Right lobe of liver (tissue), 6 donors: Measurements from ENCODE around the gene ZNRD2. TPM values are rescaled to one million over a fixed set of nuclear protein-coding genes. Genes with fewer than 3 reads are reported as not detected.

ENCODE experiments used
- ATAC-seq, 4 donors: fragments of 200-7000 bp; cut with Tn5 transposase; one replicate each; pipeline ENCODE4 v1.9.1; 2020; ENCODE audit warnings: mild to moderate bottlenecking in 4 of 4, moderate library complexity in 4 of 4
- DNase-seq, 3 donors: peaks; one replicate each; pipeline ENCODE4 v3.0.0-alpha.2; 2020
- H3K27ac ChIP-seq, 3 donors: fragments of 200-600 bp; one replicate each; pipeline ENCODE4 v1.8.0; 2022
- H3K27me3 ChIP-seq, 2 donors: fragments of 200-600 bp; one replicate each; pipeline ENCODE4 v1.8.0; 2022
- H3K36me3 ChIP-seq, 4 donors: fragments of 200-600 bp; sonication (generic) in 1 of 4; one replicate each; pipeline versions ENCODE4 v1.5.1 to v1.8.0; 2017 to 2022; ENCODE audit warnings: control low read depth in 1 of 4
- H3K4me1 ChIP-seq, 4 donors: fragments of 200-600 bp; sonication (generic) in 1 of 4; one replicate each; pipeline versions ENCODE4 v1.5.1 to v1.8.0; 2017 to 2022; ENCODE audit warnings: control low read depth in 1 of 4
- H3K4me3 ChIP-seq, 3 donors: fragments of 200-600 bp; one replicate each; pipeline ENCODE4 v1.8.0; 2022
- H3K9me3 ChIP-seq, 4 donors: fragments of 200-600 bp; sonication (generic) in 1 of 4; one replicate each; pipeline versions ENCODE4 v1.5.1 to v1.8.0; 2017 to 2022; ENCODE audit warnings: control low read depth in 1 of 4
- CTCF ChIP-seq, 4 donors: fragments of 200-600 bp in 3 of 4; fragments of 450-650 bp in 1 of 4; IDR thresholded peaks; one replicate each; pipeline versions ENCODE4 v1.5.1 to v1.8.0; 2016 to 2022; ENCODE audit warnings: antibody characterized with exemption in 4 of 4, mild to moderate bottlenecking in 2 of 4
- POLR2A ChIP-seq: fragments of 450-650 bp; IDR thresholded peaks from one replicate; pipeline ENCODE4 v1.6.1; 2017; ENCODE audit warnings: antibody characterized with exemption, mild to moderate bottlenecking
- whole genome bisulfite sequencing: methylation state at CpG from one replicate; pipeline ENCODE4 v1.1.6; 2018; ENCODE audit warnings: low coverage, low lambda C conversion rate; ENCODE audit not compliant: insufficient coverage; ENCODE audit errors: missing lambda C conversion rate; 5-methylcytosine and 5-hydroxymethylcytosine counted together
- intact Hi-C, 2 donors: fragments of 100-400 bp; cut with DNase I; formaldehyde crosslinking; loops; one replicate each; pipeline versions ENCODE4 v1.11.2 to v1.14.1; 2022
- total RNA-seq, 6 experiments: library from RNA; depleted of rRNA in 2 of 6; stranded (reverse); fragments of >200 nt in 2 of 6; fragmentation: NEBNext Ultra II Directional in 3 of 6; extraction: Animal tissue kit (Norgen Biotek cat#: 25700) in 3 of 6; gene quantifications; one replicate each; pipeline versions ENCODE4 v1.1.0 to v1.2.4, GENCODE V29; 2016 to 2023
- donor health status: DM: no; HTN: yes; CAD: no.
- donor health status: DM: no; HTN: no; CAD: no.
- donor health status: DM: no; HTN: no; CAD: no.
- donor health status: DM: no; HTN: yes; CAD: no.
- donor health status: DM: no; HTN: yes; CAD: no.

ZNRD2 gene
- total RNA-seq, 6 experiments from 2014 or later, result 11.6 to 43.2 (median 16.5) TPM

GRCh38 chr11:65547446-65548125 lies 22.7 kb upstream of the ZNRD2 start:
- WGBS, result 60% methylated on average over 5 of the region's 52 CpGs
- no peak for ATAC-seq
- Histone ChIP-seq H3K27ac (no peak overlapping the region), H3K4me3 (no peak overlapping the region), H3K27me3 (no peaks in the 10 kb centered on the region), H3K4me1 (peaks cover 0 to 29% (median 9%) of the 10 kb centered on the region in 4 donors), H3K9me3 (no peaks in the 10 kb centered on the region), H3K36me3 (no peaks in the 10 kb centered on the region)
- intact Hi-C loops, result no loop called here
- TF ChIP-seq CTCF (IDR thresholded peaks at IDR 0.05), result no peak
- TF ChIP-seq POLR2A, result no peak
- no peak for DNase-seq

GRCh38 chr11:65548395-65548794 lies 21.9 kb upstream of the ZNRD2 start:
- DNase-seq, result no peak
- H3K36me3 ChIP-seq, result no peaks in the 10 kb centered on the region
- TF ChIP-seq POLR2A (no peak), CTCF (IDR thresholded peaks at IDR 0.05) (no peak)
- H3K4me1 ChIP-seq, result peaks cover 0 to 32% (median 9%) of the 10 kb centered on the region in 4 donors
- H3K27ac ChIP-seq, result no peak overlapping the region
- WGBS, result 95% methylated on average over 3 of the region's 3 CpGs
- ATAC-seq, result no peak
- H3K9me3 ChIP-seq, result no peaks in the 10 kb centered on the region
- no peak overlapping the region for H3K4me3 ChIP-seq
- H3K27me3 ChIP-seq, result no peaks in the 10 kb centered on the region
- intact Hi-C loops, result no loop called here

- no peaks in the 10 kb centered on the region for H3K36me3 ChIP-seq
- WGBS, result 100% methylated on average over 3 of the region's 3 CpGs
These were observed 21.2 kb upstream of the ZNRD2 start for GRCh38 chr11:65549096-65549495.

GRCh38 chr11:65551572-65552387 lies 18.5 kb upstream of the ZNRD2 start:
- DNase-seq (peak; percentile 78 to 85 (median 80)), ATAC-seq (peak; percentile 53 to 74 (median 68))
- intact Hi-C loops, result no loop called here
- peaks cover 0 to 25% (median 4%) of the 10 kb centered on the region in 4 donors for H3K4me1 ChIP-seq
- peak overlapping the region in 2 of 3 donors; percentile 29 to 48 for H3K4me3 ChIP-seq
- TF ChIP-seq POLR2A, result no peak
- TF ChIP-seq CTCF (IDR thresholded peaks at IDR 0.05), result peak; percentile 36 to 66 (median 40)
- no peaks in the 10 kb centered on the region for H3K36me3 ChIP-seq
- H3K9me3 ChIP-seq, result no peaks in the 10 kb centered on the region
- peak overlapping the region; percentile 33 to 91 (median 65) for H3K27ac ChIP-seq
- no peaks in the 10 kb centered on the region for H3K27me3 ChIP-seq
- WGBS, result 37% methylated on average over 3 of the region's 17 CpGs

More at GRCh38 chr11:65549096-65549495, 21.2 kb upstream of the ZNRD2 start:
- Histone ChIP-seq H3K9me3 (no peaks in the 10 kb centered on the region), H3K27ac (no peak overlapping the region), H3K27me3 (no peaks in the 10 kb centered on the region), H3K4me1 (peaks cover 0 to 32% (median 9%) of the 10 kb centered on the region in 4 donors), H3K4me3 (no peak overlapping the region)
- DNase-seq, result no peak
- TF ChIP-seq CTCF (IDR thresholded peaks at IDR 0.05), result no peak
- no peak for TF ChIP-seq POLR2A
- intact Hi-C loops, result no loop called here
- ATAC-seq, result no peak
